ENCODE measurements around the gene RFX1.

Gene RFX1

DNA sequence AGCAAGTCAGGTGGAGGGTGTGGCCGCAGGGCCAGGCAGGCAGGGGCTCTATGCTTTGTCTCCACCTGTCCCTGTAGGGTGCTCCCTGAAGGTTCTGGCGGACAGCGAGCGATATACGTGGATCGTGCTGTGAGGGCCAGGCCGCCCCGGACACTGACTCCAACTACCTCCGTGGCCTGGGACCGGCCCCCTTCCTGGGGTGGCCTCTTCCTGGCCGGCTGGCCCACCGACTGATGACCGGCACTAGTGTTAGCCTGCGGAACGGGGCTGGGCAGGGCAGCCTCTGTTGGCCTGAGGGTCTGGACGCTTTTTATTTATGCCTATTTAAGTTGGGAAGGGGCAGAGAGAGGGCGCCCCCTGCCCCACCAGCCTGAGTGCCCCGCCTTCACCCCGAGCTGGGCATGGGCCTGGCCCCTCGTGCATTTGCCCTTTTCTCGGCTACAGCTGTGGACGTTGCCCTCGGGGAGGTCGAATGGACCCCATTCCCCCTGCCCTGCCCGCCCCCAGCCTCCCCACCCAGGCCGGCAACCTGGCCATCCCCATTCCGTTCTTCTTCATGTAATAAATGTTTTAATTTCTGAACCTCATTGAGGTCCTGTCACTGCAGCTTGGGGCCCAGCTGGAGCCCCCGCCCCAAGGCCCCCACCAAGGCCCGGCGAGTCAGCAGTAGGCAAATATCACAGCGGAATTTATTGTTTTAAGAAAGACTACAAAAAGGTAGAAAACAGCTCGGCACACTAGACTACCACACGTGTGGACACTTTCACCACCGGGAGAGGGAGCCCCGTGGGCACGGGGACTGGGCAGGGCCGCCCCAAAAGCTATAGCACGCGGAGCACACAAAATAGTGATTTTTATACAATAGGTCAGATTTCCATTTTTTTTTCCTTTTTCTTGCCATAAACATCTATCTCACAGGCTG is 45.0 kb downstream of the RFX1 start:
- no peak for DNase-seq

DNA sequence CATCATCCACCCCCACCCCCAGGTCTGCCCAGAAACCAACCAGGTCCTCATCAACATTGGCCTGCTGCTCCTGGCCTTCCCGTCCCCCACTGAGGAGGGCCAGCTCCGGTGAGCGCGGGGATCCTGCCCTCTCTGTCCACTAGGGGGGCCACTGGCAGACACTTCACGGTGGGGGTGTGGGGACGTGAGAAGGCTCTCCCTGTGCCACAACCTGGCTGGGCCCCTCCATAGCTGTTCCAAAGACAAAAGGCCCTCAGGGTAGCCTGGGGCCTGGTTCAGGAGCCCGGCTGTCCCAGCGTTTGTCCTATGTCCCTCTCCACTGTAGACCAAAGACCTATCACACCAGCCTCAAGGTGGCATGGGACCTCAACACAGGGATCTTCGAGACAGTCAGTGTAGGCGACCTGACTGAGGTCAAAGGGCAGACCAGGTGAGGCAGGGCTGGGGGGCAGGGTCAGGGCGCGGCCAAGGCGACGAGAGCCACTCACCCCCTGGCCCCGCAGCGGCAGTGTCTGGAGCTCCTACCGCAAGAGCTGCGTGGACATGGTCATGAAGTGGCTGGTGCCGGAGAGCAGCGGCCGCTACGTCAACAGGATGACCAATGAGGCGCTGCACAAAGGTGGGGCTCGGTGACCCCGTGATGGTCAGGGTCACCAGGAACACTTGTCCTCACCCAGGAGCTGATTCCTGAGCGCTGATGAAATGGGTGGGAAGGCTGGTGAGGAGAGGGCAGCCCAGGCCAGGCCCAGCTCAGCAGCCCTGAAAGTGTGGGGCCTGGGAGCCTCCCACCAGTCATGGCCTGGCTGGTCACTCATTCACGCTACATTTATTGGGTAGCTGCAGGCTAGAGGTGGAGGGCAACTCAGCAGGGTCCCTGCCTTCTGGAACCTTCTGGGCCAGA is 45.9 kb downstream of the RFX1 start:
- no peak for DNase-seq

DNA sequence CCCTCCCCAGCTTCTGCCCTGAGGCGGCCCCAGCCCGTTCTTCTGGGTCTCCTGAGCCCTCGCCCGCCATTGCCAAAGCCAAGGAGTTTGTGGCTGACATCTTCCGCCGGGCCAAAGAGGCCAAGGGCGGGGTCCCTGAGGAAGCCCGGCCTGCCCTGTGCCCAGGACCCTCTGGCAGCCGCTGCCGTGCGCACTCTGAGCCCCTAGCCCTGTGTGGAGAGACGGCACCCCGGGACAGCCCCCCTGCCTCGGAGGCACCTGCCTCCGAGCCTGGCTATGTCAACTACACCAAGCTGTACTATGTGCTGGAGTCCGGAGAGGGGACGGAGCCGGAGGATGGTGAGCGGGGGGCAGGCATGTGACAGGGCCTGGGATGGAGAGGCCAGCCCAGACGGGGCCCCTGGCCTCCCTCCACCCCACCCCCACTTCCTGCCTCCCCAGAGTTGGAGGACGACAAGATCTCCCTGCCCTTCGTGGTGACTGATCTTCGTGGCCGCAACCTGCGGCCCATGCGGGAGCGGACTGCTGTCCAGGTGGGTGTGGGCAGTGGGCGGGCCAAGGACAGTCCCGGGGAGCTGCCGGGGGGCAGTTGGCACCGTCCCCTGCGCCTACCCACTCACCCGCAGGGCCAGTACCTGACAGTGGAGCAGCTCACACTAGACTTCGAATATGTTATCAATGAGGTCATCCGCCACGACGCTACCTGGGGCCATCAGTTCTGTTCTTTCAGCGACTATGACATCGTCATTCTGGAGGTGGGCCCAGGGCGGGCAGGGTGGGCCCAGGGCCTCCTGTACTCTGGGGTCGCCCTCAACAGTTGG is 46.8 kb downstream of the RFX1 start:
- DNase-seq, result no peak

DNA sequence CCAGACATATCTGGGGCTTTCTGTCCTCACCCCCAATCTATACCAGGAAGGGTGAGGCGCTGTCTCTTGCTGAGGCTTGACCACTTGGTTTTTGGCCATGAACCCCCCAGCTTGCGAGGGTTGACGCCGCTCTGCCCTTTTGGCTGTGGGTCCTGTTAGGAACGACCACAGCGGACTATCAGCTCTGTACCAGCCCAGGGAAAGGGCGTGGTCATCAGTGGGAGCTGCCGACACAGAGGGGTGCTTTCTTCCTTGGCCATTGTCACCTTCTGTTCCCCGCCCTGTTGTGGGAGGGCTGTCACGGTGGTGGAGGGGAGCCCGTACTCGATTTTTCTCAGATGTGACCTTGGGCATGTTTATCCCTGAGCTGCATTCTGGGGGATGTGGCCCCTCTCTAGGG is 48.1 kb downstream of the RFX1 start:
- DNase-seq, result no peak

DNA sequence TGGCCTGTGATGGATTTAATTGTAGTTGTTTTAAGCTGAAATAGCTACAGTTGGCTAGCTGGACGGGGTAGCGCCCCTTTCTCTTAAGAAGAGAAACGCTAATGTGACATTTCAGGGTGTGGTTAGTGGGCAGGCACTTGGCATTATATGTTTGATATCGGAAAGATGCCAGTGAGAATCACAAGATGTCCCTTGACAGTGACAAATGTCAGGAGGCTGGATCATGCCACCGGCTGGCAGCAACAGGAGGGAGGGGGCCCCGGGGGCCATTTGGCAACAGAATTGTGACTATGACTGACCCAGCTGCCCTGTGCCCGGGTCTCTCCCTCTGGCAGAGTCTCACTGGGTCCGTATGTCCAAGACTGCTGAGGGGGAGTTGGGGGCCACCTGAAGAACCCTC is 49.1 kb downstream of the RFX1 start:
- DNase-seq, result no peak

DNA sequence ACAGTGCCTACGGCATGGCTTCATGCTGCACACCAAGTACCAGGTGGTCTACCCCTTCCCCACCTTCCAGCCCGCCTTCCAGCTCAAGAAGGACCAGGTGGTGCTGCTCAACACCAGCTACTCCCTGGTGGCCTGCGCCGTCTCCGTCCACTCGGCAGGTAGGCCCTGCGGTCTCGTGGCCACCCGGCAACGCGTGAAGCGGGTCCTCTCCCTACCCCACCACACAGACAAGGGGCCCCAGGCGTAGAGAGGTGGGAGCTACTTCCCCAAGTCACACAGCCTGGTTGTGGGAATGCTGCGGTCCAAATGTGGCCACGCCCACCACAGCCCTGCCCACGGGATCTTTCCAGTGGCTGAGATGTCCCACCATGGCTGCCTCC is 49.8 kb downstream of the RFX1 start:
- DNase-seq, result no peak

DNA sequence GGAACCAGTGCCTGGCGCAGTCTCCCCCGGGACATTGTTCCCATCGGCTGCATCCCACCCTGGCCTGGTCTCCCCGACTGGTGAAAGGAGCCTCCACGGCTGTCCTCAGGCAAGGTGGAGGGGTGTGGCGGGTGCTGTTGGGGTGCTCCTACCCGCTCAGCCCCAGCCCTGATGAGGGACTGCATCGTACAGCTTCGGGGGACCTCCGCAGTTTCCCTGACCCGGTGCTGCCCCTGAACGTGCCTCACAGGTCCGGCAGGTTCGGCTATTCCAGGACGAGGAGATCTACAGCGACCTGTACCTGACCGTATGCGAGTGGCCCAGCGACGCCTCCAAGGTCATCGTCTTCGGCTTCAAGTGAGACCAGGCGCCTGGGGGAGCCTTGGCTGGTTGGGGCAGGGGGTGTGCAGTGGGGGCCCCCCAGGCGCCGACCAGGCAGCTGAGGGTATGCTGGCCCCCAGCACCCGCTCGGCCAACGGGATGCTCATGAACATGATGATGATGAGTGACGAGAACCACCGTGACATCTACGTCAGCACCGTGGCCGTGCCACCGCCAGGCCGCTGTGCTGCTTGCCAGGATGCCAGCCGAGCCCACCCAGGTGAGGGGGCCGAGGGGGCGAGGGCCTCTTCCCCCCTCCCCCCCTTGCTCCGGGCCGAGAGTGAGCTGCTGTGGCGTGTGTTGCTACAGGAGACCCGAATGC is 50.3 kb downstream of the RFX1 start:
- DNase-seq, result no peak

DNA sequence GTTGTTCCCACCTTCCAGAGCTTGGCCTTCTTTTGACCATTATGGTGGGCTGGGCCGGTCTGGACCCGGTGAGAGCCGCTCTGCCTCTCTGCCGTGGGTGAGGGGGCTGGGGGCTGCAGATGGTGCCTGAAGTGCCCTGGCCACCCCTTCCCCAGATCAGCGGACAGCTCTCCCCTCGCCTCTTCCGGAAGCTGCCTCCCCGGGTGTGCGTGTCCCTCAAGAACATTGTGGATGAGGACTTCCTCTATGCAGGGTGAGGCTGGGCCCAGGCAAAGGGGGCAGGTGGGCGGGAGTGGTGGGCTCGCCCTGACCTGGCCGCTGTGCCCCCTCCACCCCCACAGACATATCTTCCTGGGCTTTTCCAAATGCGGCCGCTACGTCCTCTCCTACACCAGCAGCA is 51.9 kb downstream of the RFX1 start:
- no peak for DNase-seq

DNA sequence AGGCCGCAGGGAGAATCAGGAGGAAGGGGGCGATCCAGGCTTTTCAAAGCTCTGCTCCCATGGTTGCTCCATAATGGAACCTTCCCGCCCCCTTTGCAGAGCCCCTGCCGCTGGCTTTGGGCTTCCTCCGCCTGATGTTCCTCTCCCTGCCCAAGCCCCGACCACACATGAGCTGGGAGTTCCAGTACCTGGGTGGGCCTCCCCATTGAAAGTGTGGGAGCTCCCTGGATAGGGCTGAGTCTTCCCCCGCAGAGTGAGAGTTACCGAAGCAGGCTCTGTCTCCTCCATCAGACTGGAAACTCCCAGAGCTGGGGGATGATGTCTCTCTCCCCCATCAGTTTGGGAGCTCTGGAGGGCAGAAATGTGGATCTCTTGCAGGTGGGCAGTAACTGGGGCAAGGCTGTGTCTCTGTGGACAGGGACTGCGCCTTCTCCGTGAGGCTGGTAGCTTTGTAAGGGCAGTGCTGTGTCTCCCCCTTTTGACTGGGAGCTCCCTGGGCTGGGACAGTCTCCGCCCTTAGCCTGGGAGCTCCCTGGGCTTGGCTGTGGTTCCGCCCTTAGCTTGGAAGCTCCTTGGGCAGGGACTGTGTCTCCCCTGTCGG is 53.1 kb downstream of the RFX1 start:
- DNase-seq, result peak; percentile 33

DNA sequence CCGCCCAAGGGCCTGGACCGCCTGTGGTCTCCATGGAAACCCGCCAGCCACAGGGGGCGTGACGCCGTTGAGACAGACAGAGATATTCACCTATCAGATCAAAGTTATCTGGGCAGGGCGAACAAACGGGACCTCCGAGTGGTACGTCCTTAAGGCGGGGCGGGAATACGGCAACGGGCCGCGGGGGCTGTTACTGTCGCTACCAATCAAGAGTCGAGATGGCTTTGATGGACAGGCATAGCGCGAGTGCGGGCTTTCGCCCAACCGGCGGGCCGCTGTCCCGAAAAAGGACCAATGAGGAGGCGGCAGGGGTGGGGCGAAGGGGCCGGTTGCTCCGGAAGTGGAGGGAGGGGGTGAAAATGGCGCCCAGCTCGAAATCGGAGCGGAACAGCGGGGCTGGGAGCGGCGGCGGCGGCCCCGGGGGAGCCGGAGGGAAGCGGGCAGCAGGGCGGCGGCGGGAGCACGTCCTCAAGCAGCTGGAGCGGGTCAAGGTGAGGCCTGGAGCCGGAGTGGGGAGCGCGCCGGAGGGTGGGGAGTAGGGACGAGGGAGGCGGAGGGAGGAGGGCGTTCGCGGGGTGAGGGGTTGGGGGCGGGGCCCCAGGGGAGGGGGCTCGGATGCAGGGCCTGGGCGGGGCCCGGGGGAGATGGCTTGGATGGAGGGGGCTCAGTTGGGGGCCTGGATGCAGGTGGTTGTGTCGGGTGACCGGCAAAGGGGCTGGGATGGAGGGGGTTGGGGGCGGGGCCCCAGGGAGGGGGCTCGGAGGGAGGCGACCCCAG is 53.8 kb downstream of the RFX1 start, which contains the start of gene DCAF15:
Gene DCAF15, plus strand, starts transcription at position 356 of the 777 bp plus-strand sequence. Its CDS starts 4 bp downstream, at position 360.
- peak; percentile 100 for DNase-seq

DNA sequence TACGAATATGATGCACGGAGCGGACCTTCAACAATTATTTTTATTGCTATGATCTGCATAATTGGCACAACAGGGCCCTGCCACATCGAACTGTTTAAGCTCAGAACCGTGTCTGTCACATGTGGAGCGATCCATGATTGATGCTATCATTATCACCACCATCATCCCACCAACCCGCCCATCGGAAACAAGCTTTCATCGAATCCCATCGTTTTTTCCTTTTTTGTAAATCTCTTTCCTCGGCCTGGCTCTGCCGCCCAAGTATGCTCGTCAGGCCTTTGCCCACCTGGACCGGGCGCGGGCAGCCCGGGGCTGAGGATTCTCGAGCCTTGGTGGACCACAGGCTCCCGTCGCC is 54.3 kb downstream of the RFX1 start:
- no peak for DNase-seq

DNA sequence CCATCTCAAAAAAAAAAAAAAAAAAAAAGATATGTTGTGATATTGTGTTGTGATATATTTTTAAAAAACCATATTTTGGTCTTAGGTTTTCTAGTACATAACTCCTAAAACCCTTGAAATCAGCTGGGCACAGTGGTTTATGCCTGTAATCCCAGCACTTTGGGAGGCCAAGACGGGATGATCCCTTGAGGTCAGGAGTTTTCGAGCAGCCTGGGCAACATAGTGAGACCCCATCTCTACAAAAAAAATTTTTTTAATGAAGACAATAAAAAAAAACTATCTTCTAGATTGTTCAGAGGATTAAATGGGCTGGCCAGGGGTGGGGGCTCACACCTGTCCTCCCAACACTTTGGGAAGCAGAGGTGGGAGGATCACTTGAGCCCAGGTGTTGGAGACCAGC is 55.1 kb downstream of the RFX1 start:
- no peak for DNase-seq

DNA sequence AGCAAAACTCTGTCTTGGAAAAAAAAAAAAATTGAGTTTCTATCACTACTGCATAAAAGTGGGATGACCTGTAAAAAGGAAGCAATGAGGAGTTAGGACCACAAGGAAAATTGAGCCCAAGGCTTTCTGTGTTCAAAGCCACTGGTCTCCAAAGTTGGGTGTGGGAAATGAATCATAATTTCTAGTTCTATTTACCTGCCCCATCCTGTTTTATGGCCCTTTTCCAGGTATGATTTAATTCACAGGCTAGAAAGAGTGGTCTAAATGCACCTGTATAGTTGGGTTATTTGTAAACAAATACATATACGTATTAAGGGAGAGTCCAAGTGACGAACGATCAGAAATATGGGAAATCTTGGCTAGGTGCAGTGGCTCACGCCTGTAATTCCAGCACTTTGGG is 59.7 kb downstream of the RFX1 start:
- DNase-seq, result no peak

DNA sequence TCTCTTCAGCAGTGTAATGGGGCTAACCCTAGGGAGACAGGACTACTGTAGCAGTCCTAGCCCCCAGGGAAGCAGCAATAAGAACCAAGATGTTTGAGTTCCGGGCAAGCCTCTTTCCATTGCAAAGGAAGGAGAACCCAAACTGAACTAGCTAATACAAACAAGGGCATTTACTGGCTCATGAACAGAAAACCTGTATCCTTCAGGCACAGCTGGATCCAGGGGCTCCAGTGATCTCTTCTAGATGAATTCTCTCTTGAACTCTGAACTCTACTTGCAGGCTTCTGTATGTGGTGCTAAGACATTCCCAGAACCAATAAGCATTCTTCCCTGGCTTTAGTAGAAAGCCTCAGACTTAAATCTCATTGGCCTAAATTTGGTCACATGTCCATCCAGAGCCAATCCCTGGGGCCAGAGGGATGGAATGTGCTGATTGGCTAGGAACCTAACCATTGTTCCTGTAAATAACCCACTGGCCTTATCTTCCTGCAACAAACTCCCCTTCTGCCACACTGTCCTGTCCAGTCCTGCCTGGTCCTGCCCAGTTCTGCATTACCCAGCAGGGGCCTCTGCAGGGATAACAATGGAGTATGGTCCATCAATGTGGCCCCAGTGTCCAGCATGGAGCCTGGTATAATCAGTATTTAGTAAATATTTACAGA is 64.0 kb downstream of the RFX1 start:
- no peak for DNase-seq

DNA sequence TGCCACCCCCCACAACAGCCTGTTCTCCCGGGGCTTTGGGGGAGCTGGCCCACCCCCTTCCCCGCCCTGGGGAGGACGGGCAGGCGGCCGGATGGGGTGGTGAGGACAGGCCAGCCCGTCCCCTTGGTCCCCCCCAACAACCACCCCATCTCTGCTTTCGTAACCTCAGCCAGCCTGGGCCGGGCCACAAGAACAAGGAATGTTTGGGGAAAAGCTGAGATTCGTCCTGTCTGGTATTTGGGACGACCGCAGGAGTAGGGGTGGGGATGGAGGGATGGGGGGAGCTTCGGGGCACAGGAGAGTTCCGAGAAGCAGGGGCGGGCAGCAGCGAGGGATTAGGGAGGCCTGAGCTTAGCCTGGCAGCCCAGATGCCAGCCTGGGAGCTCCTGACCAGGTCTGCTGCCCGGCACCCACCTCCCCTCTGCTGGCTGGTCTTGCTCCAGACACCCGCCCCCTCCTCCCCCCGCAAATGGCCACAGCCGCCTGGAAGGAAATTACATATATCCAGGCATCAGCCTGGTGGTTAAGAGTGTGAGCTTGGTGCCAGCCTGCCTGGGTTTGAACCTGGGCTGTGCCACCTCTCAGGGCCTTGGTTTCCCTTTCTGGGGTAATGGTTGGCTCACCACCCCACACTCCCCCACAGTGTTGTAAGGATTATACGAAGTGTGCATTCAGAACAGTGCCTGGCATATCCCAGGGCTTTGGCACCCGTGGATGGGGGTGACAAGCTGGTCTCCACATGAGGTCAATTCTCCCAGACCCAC is 67.6 kb downstream of the RFX1 start, which contains the start of gene PODNL1:
Gene PODNL1, minus strand, starts transcription at position 117 of the 764 bp plus-strand sequence. CDS start 236 bp downstream, outside the sequence.
- peak; percentile 90 for DNase-seq

DNA sequence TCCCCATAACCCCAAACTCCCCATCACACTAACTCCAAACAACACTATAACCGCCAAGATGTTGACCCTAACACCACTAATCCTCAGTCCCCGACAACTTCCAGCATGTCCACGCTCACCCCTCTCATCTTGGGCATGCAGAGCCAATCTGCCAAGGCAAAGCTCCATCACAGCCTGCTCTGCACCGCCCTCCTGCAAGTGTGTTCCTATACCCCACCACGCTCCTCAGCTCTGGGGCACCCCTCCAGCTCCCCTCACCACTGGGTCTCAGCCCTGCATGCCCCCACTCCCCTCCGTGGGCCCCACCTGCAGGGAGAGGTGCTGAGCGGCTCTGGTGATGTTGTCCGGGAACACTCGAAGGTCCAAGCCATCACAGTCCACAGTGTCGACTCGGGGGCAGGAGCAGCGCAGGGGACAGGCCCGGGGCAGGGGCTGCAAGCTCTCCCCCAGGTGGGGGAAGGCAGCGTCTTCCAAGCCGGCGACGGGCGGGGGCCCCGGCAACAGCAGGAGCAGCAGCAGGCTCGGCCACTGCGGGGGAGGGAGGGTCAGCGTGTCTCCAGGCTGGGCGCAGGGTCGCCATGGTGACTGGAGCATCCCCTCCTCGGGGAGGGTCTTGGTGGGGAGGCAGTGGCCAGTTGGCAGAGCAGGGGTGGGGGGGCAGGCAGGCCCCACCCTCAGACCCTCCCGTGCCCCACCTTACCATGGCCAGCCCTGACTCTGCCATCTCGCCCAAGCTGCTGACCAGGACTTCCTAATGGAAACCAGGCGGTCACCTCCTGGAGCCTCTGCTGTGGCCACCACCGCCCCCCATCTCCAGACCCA is 68.4 kb downstream of the RFX1 start:
- DNase-seq, result no peak

DNA sequence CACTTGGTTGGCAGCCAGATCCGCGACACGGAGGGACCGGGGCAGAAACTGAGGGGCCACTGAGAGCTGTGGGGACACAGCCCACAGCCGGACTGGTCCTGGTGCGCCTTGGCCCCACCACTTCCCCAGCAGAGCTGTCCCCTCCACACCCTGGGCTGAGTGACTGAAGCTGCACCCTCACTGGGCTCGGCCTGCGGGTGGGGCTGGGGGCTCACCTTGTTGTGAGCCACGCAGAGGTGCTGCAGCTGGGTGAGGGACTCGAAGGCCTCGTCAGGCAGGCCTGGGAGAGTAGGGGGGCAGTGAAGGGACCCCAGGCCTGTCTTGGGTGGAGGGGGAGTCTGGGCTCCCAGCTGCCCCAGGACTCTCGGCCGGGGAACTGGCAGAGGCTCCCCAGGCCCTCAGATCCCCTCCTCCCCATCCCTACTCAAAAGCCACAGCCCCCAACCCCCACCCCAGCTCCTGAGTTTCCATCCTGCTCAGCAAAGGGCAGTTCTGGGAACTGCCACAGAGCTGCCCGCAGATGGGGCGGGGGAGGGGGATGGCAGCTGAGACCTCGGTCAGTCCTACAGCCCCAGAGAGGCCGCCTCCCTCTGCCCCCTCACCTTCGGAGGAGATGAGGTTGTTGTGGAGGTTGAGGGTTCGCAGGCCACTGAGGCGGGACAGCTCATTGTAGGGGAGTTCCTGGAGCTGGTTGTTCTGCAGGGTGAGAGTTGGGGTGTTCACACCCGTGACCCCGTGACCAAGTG is 70.2 kb downstream of the RFX1 start:
- peak; percentile 33 for DNase-seq

DNA sequence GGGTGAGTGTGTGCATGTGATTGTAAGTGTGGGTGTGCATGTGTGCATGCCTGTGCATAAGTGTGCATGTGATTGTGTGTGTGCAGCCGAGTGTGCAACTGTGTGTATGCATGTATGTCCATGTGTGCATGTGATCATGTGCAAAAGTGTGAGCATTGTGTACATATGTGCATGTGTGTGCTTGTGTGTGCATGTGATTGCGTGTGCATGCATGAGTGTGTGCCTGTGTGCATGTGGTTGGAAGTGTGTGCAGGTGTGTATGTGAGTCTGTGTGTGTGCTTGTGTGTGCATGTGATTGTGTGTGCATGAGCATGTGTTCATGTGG is 71.4 kb downstream of the RFX1 start:
- DNase-seq, result no peak
